MM.1S (cell line): ENCODE results near the gene LSM7.

Experiments used
- DNase-seq: peaks from one replicate; pipeline ENCODE4 v3.0.0-alpha.2; 2015
- H2AFZ ChIP-seq: fragments of 300-600 bp; sonication (generic); 2 replicates; pipeline ENCODE4 v1.6.0; 2016; ENCODE audit warnings: antibody characterized with exemption, low read length
- H3F3A ChIP-seq: fragments of 300-600 bp; sonication (generic); 2 replicates; pipeline ENCODE4 v1.6.1; 2016; ENCODE audit warnings: mild to moderate bottlenecking, antibody characterized with exemption, low read length, moderate library complexity, mixed read lengths; ENCODE audit not compliant: insufficient read depth
- H3K27ac ChIP-seq: fragments of 300-600 bp; sonication (generic); 2 replicates; pipeline ENCODE4 v1.5.1; 2016; ENCODE audit warnings: mild to moderate bottlenecking, low read length
- H3K27me3 ChIP-seq: fragments of 300-600 bp; sonication (generic); replicated peaks from 2 replicates; pipeline ENCODE4 v1.6.0; 2016; ENCODE audit warnings: low read length; ENCODE audit not compliant: insufficient read depth
- H3K36me3 ChIP-seq: fragments of 300-600 bp; sonication (generic); replicated peaks from 2 replicates; pipeline ENCODE4 v1.6.1; 2016; ENCODE audit warnings: mild to moderate bottlenecking, low read length, mixed read lengths; ENCODE audit not compliant: insufficient read depth
- H3K4me1 ChIP-seq: fragments of 300-600 bp; sonication (generic); 2 replicates; pipeline ENCODE4 v1.6.1; 2016; ENCODE audit warnings: low read length, mixed read lengths
- H3K4me2 ChIP-seq: fragments of 300-600 bp; sonication (generic); 2 replicates; pipeline ENCODE4 v1.6.0; 2016; ENCODE audit warnings: low read depth, low read length
- H3K4me3 ChIP-seq: fragments of 300-600 bp; sonication (generic); 2 replicates; pipeline ENCODE4 v1.5.1; 2016; ENCODE audit warnings: low read length, mixed read lengths
- H3K79me2 ChIP-seq: fragments of 300-600 bp; sonication (generic); 2 replicates; pipeline ENCODE4 v1.6.1; 2016; ENCODE audit warnings: mixed run types, low read length, mixed read lengths
- H3K9ac ChIP-seq: fragments of 300-600 bp; sonication (generic); 2 replicates; pipeline ENCODE4 v1.6.1; 2016; ENCODE audit warnings: low read length, mixed read lengths
- H3K9me2 ChIP-seq: fragments of 300-600 bp; sonication (generic); replicated peaks from 2 replicates; pipeline ENCODE4 v1.6.1; 2016; ENCODE audit warnings: mild to moderate bottlenecking, low read length, mixed read lengths; ENCODE audit not compliant: insufficient read depth
- H3K9me3 ChIP-seq: fragments of 300-600 bp; sonication (generic); replicated peaks from 2 replicates; pipeline ENCODE4 v1.6.1; 2016; ENCODE audit warnings: mild to moderate bottlenecking, low read length, mixed read lengths; ENCODE audit not compliant: insufficient read depth
- H4K20me1 ChIP-seq: fragments of 300-600 bp; sonication (generic); 2 replicates; pipeline ENCODE4 v1.6.1; 2016; ENCODE audit warnings: mild to moderate bottlenecking, low read length, moderate library complexity, mixed read lengths; ENCODE audit not compliant: insufficient read depth
- EZH2 ChIP-seq: fragments of 300-600 bp; sonication (generic); optimal IDR thresholded peaks from 2 replicates; pipeline ENCODE3; 2017; ENCODE audit warnings: low read depth, mild to moderate bottlenecking, antibody characterized with exemption, low read length, mixed read lengths
- EZH2phosphoT487 ChIP-seq: fragments of 300-600 bp; sonication (generic); IDR thresholded peaks from 2 replicates; pipeline ENCODE4 v1.6.1; 2018; ENCODE audit warnings: antibody characterized with exemption, low read length
- TF ChIP-seq, protein P1 (sequence below): fragments of 300-600 bp; sonication (generic); IDR thresholded peaks from 2 replicates; pipeline ENCODE4 v1.5.1; 2016; ENCODE audit warnings: antibody characterized with exemption, low read length, mixed read lengths

The LSM7 gene

DNA sequence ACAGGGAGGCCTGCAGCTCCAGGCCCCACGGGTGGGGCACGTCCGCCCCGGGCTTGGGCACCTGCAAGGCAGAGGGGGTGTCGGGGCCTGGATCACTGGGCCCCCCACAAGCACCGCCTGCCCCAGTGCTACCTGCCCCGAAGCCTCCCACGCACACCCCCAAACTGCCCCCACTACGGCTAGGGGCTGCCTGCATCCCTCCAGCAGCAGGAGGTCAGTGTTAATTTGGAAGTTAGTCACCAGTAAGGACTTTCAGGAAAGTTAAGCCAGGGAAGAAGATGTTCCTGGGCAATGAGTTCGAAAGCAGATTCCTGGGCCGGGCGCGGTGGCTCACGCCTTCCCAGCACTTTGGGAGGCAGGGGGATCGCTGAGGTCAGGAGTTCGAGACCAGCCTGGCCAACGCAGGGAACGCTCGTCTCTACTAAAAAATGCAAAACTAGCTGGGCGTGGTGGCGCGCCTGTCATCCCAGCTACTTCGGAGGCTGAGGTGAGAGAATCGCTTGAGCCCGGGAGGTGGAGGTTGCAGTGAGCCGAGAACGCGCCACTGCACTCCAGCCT, 51.9 kb downstream of the LSM7 start:
- Histone ChIP-seq H3K27me3 (no peaks in the 10 kb centered on the region), H3K79me2 (peaks cover 36% of the 10 kb centered on the region), H3K4me2 (no peak overlapping the region), H3K9ac (no peak overlapping the region), H3F3A (peaks cover 27% of the 10 kb centered on the region), H3K36me3 (peaks cover 14% of the 10 kb centered on the region), H4K20me1 (peaks cover 18% of the 10 kb centered on the region), H3K9me2 (no peaks in the 10 kb centered on the region), H3K4me3 (no peak overlapping the region), H3K9me3 (no peaks in the 10 kb centered on the region), H3K27ac (no peak overlapping the region), H2AFZ (no peak overlapping the region), H3K4me1 (peaks cover 22% of the 10 kb centered on the region)
- TF ChIP-seq EZH2, result no peak
- TF ChIP-seq, protein P1, sequence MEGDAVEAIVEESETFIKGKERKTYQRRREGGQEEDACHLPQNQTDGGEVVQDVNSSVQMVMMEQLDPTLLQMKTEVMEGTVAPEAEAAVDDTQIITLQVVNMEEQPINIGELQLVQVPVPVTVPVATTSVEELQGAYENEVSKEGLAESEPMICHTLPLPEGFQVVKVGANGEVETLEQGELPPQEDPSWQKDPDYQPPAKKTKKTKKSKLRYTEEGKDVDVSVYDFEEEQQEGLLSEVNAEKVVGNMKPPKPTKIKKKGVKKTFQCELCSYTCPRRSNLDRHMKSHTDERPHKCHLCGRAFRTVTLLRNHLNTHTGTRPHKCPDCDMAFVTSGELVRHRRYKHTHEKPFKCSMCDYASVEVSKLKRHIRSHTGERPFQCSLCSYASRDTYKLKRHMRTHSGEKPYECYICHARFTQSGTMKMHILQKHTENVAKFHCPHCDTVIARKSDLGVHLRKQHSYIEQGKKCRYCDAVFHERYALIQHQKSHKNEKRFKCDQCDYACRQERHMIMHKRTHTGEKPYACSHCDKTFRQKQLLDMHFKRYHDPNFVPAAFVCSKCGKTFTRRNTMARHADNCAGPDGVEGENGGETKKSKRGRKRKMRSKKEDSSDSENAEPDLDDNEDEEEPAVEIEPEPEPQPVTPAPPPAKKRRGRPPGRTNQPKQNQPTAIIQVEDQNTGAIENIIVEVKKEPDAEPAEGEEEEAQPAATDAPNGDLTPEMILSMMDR, result no peak
- TF ChIP-seq EZH2phosphoT487, result no peak
- DNase-seq, result no peak

DNA sequence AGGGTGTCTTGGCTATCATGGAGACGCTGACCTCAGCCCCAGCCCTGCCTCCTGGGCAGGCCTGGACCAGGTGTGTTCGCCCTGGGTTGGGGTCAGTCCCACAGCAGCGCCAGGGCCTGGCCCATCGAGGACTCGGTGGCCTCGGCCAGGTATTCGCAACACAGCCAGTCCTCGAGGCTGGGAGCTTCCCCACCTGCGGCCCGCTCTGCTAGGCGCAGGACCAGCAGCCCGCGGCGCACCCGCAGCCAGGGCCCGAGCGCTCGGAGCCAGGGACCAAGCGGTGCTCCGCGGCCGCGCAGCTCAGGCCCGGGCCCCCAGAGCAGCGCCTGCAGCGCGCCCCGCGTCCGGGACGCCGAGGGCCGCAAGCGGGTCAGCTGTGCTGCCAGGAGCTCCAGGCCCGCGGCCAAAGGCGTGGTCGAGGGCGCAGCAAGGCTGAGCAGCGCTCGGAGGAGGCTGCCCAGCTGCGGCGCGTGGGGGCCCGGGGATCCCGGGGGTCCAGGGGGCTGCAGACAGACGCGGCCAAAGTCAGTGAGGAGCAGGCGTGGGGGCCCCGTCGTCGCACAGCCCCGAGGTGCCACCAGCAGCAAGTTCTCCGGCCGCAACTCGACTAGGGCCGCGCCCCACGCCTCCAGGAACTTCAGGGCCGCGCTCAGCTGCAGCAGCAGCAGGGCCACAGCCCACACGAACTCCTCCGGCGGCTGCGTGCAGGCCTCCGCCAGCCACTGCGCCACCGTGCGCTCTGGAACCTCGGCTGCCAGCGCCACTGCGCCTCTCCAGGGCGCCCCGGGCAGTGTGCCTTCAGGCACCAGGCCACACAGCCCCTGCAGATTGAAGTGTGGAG, 52.6 kb downstream of the LSM7 start:
- H3K27me3 ChIP-seq, result no peaks in the 10 kb centered on the region
- no peak overlapping the region for H3K27ac ChIP-seq
- peaks cover 34% of the 10 kb centered on the region for H3F3A ChIP-seq
- peaks cover 25% of the 10 kb centered on the region for H4K20me1 ChIP-seq
- no peak overlapping the region for H2AFZ ChIP-seq
- DNase-seq, result peak; percentile 5
- H3K4me3 ChIP-seq, result no peak overlapping the region
- peaks cover 26% of the 10 kb centered on the region for H3K4me1 ChIP-seq
- peaks cover 43% of the 10 kb centered on the region for H3K79me2 ChIP-seq
- no peaks in the 10 kb centered on the region for H3K9me2 ChIP-seq
- TF ChIP-seq EZH2, result no peak
- TF ChIP-seq EZH2phosphoT487, result no peak
- TF ChIP-seq, protein P1, result no peak
- no peak overlapping the region for H3K9ac ChIP-seq
- H3K36me3 ChIP-seq, result peaks cover 17% of the 10 kb centered on the region
- H3K9me3 ChIP-seq, result no peaks in the 10 kb centered on the region
- H3K4me2 ChIP-seq, result no peak overlapping the region

DNA sequence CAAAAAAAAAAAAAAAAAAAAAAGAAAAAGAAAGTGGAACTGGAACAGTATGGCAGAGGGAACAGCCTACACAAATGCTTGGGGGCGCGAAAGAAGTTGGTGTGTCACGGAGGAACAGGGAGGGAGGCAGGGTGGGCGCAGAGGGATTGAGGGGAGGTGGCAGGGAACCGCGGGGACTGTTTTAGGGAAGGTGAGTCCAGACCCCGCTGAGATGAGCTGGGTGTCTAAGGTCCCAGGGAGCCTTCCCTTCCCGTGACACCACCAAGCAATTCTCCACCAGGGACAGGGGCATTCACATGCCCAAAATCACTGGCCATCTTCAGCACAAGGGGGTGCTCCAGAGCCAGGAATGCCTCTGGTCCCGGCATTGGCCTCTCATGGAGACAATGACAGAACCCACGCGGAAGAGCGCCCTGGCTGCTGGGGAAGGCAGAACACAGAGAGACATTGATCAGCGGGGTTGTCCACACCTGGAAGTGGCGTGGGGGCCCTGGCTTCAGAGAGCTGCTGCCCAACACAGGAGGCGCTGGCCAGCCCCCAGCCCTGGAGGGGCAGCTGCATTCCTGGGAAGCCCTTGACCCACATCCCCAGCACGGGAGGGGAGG, 53.4 kb downstream of the LSM7 start:
- Histone ChIP-seq H2AFZ (no peak overlapping the region), H3K36me3 (peaks cover 17% of the 10 kb centered on the region), H4K20me1 (peaks cover 32% of the 10 kb centered on the region), H3K79me2 (peaks cover 51% of the 10 kb centered on the region), H3F3A (peaks cover 40% of the 10 kb centered on the region), H3K4me2 (no peak overlapping the region), H3K27me3 (no peaks in the 10 kb centered on the region), H3K4me1 (peaks cover 26% of the 10 kb centered on the region), H3K9me3 (no peaks in the 10 kb centered on the region), H3K27ac (no peak overlapping the region), H3K9me2 (no peaks in the 10 kb centered on the region), H3K4me3 (no peak overlapping the region), H3K9ac (no peak overlapping the region)
- DNase-seq, result peak; percentile 63
- no peak for TF ChIP-seq EZH2phosphoT487
- TF ChIP-seq, protein P1, result peak; percentile 60
